ENCODE measurements around the gene EIF4E2.

EIF4E2 gene

GRCh38 chr2:232513353-232513752 is 37.1 kb upstream of the EIF4E2 start:
- TF ChIP-seq CEBPB (IDR thresholded peaks at IDR 0.05): no peak
- no peak for TF ChIP-seq FOXM1 (IDR thresholded peaks at IDR 0.05; ENCODE audit: borderline replicate concordance, low read depth)
- TF ChIP-seq CREB1 (IDR thresholded peaks at IDR 0.05; ENCODE audit: low read depth): no peak
- TF ChIP-seq, protein P1, sequence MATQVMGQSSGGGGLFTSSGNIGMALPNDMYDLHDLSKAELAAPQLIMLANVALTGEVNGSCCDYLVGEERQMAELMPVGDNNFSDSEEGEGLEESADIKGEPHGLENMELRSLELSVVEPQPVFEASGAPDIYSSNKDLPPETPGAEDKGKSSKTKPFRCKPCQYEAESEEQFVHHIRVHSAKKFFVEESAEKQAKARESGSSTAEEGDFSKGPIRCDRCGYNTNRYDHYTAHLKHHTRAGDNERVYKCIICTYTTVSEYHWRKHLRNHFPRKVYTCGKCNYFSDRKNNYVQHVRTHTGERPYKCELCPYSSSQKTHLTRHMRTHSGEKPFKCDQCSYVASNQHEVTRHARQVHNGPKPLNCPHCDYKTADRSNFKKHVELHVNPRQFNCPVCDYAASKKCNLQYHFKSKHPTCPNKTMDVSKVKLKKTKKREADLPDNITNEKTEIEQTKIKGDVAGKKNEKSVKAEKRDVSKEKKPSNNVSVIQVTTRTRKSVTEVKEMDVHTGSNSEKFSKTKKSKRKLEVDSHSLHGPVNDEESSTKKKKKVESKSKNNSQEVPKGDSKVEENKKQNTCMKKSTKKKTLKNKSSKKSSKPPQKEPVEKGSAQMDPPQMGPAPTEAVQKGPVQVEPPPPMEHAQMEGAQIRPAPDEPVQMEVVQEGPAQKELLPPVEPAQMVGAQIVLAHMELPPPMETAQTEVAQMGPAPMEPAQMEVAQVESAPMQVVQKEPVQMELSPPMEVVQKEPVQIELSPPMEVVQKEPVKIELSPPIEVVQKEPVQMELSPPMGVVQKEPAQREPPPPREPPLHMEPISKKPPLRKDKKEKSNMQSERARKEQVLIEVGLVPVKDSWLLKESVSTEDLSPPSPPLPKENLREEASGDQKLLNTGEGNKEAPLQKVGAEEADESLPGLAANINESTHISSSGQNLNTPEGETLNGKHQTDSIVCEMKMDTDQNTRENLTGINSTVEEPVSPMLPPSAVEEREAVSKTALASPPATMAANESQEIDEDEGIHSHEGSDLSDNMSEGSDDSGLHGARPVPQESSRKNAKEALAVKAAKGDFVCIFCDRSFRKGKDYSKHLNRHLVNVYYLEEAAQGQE (IDR thresholded peaks at IDR 0.05; ENCODE audit: low read depth): no peak
- no peak for TF ChIP-seq EGR1 (IDR thresholded peaks at IDR 0.05)
- TF ChIP-seq RAD21 (IDR thresholded peaks at IDR 0.05; ENCODE audit: low read depth): no peak

DNA sequence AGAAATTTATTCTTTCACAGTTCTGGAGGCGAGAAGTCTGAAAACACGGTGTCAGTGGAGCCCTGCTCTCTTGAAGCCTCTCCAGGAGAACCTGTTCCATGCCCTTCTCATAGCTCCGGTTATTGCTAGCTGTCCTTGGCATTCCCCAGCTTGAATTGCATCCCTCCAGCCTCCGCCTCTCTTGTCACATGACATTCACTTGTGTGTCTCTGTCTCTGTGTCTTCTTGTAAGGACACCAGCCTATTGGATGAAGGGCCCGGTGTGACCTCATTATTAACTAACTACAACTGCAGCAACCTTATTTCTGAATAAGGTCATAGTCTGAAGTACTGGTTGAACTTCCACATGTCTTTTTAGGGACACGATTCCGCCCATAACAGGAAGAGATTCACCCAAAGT is 34.9 kb upstream of the EIF4E2 start:
- TF ChIP-seq CREB1 (IDR thresholded peaks at IDR 0.05; ENCODE audit: low read depth) (no peak), YY1 (IDR thresholded peaks at IDR 0.05; ENCODE audit: low read depth) (no peak), CEBPB (IDR thresholded peaks at IDR 0.05) (no peak), TEAD4 (IDR thresholded peaks at IDR 0.05) (no peak), EP300 (IDR thresholded peaks at IDR 0.05; ENCODE audit: borderline replicate concordance) (no peak), TCF12 (IDR thresholded peaks at IDR 0.05; ENCODE audit: low read depth) (no peak), ZBTB7A (IDR thresholded peaks at IDR 0.05; ENCODE audit: low read depth) (no peak), RAD21 (IDR thresholded peaks at IDR 0.05; ENCODE audit: low read depth) (no peak), MAX (IDR thresholded peaks at IDR 0.05) (no peak), TAF1 (IDR thresholded peaks at IDR 0.05; ENCODE audit: low read depth) (no peak), EGR1 (IDR thresholded peaks at IDR 0.05) (no peak), NFIC (IDR thresholded peaks at IDR 0.05) (no peak)
- TF ChIP-seq, protein P2, sequence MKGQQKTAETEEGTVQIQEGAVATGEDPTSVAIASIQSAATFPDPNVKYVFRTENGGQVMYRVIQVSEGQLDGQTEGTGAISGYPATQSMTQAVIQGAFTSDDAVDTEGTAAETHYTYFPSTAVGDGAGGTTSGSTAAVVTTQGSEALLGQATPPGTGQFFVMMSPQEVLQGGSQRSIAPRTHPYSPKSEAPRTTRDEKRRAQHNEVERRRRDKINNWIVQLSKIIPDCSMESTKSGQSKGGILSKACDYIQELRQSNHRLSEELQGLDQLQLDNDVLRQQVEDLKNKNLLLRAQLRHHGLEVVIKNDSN (IDR thresholded peaks at IDR 0.05): no peak; the same call in 1 of the 2 replicates
- TF ChIP-seq, protein P1 (IDR thresholded peaks at IDR 0.05; ENCODE audit: low read depth): no peak

GRCh38 chr2:232516551-232516950 is 33.9 kb upstream of the EIF4E2 start:
- TF ChIP-seq NFIC (IDR thresholded peaks at IDR 0.05) (no peak), FOXM1 (IDR thresholded peaks at IDR 0.05; ENCODE audit: borderline replicate concordance, low read depth) (no peak), RAD21 (IDR thresholded peaks at IDR 0.05; ENCODE audit: low read depth) (no peak), EP300 (IDR thresholded peaks at IDR 0.05; ENCODE audit: borderline replicate concordance) (no peak), EGR1 (IDR thresholded peaks at IDR 0.05) (no peak), CEBPB (IDR thresholded peaks at IDR 0.05) (no peak), TEAD4 (IDR thresholded peaks at IDR 0.05) (no peak), TAF1 (IDR thresholded peaks at IDR 0.05; ENCODE audit: low read depth) (no peak)

- TF ChIP-seq TEAD4 (IDR thresholded peaks at IDR 0.05): no peak
- no peak for TF ChIP-seq YY1 (IDR thresholded peaks at IDR 0.05; ENCODE audit: low read depth)
These were observed 31.6 kb upstream of the EIF4E2 start for GRCh38 chr2:232518844-232519243.

DNA sequence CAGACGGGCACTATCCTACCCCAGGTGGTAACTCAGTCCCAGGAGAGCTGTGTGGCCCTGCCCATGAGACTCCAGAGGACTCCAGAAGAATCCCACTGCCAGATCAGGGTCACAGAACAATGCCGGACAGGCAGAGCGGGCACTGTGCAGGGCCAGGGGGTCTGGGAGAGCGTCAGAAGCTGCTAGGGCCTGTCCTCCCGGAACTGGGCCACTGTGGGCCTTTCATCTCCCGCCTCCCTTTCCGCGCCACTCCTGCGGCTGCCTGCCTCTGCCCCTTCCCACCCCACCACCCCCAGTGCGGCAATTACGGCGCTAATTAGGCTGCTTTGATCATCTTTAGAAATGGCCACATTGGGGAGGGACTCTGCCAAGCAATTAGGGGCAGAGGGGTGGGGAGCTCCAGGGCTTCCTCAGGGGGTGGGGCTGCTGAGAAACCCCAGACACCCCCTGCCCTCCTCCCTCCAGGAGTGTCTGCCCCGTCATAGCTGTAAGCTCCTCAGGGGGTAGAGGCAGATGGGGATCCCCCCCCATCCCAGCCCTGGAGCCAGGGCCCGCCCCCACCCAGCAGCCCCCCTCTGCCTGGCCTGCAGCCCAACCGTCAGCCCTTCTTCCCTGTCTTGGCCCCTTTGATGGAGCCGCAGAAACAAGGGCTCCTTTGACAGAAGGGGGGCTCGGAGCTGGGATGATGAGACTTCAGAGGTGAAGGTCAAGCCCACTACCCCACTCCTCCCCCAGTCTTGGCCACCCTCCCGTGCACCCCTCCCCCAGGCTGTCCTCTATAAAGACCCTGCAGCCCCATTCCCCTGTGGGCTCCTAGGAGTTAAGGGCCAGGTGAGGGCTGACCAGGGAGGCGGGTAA is 30.7 kb upstream of the EIF4E2 start, which contains the start of gene PRSS56:
Gene PRSS56 (plus strand): TSS at position 808 of the 858 bp plus-strand sequence. CDS start 211 bp downstream, outside the sequence.
- TF ChIP-seq EGR1 (IDR thresholded peaks at IDR 0.05) (no peak), TEAD4 (IDR thresholded peaks at IDR 0.05) (no peak), FOXM1 (IDR thresholded peaks at IDR 0.05; ENCODE audit: borderline replicate concordance, low read depth) (no peak), MAX (IDR thresholded peaks at IDR 0.05) (no peak), CREB1 (IDR thresholded peaks at IDR 0.05; ENCODE audit: low read depth) (no peak), EP300 (IDR thresholded peaks at IDR 0.05; ENCODE audit: borderline replicate concordance) (no peak), TAF1 (IDR thresholded peaks at IDR 0.05; ENCODE audit: low read depth) (no peak), ZBTB7A (IDR thresholded peaks at IDR 0.05; ENCODE audit: low read depth) (no peak), YY1 (IDR thresholded peaks at IDR 0.05; ENCODE audit: low read depth) (no peak), TCF12 (IDR thresholded peaks at IDR 0.05; ENCODE audit: low read depth) (no peak)
- TF ChIP-seq, protein P2 (IDR thresholded peaks at IDR 0.05): no peak
- TF ChIP-seq, protein P1 (IDR thresholded peaks at IDR 0.05; ENCODE audit: low read depth): no peak

All from Ishikawa (cell line).